Measurements from ENCODE around the gene TMEM8B.

DNA sequence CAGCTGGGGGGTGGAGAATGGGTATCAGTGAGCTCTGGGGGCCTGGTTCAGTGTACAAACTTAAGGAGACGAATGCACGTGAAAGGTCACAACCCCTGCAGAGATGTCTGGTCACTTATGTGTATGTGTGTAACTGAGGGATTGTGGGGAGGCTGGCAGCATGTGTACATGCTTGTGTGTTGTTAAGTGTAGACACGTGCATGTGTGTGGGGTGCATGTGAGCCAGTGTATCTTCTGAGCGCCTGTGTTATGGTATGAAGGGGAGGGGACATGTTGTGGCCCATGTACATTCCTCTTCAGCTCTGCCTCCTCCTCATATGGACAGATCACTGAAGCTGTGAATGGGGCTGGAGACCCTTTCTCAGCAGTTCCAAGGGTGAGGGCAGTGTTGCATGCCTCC is 2.0 kb downstream of the TMEM8B start:
- TF ChIP-seq, protein P1, sequence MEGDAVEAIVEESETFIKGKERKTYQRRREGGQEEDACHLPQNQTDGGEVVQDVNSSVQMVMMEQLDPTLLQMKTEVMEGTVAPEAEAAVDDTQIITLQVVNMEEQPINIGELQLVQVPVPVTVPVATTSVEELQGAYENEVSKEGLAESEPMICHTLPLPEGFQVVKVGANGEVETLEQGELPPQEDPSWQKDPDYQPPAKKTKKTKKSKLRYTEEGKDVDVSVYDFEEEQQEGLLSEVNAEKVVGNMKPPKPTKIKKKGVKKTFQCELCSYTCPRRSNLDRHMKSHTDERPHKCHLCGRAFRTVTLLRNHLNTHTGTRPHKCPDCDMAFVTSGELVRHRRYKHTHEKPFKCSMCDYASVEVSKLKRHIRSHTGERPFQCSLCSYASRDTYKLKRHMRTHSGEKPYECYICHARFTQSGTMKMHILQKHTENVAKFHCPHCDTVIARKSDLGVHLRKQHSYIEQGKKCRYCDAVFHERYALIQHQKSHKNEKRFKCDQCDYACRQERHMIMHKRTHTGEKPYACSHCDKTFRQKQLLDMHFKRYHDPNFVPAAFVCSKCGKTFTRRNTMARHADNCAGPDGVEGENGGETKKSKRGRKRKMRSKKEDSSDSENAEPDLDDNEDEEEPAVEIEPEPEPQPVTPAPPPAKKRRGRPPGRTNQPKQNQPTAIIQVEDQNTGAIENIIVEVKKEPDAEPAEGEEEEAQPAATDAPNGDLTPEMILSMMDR (optimal IDR thresholded peaks at IDR 0.05 in 1 of 3, IDR thresholded peaks at IDR 0.05 in 1 of 3, conservative IDR thresholded peaks at IDR 0.05 in 1 of 3; ENCODE audit: extremely low read depth in 1 of 3, insufficient read depth in 2 of 3, low read length in 3 of 3), result no peak
- TF ChIP-seq EZH2 (IDR thresholded peaks at IDR 0.05; ENCODE audit: low read length), result no peak
